ENCODE data around the gene RNU1-3.
"Not testable (repeated sequence)": the region's sequence is repeated elsewhere in the genome, so short reads cannot be mapped to it uniquely, and the experiment has no call there.

RNU1-3 gene

GRCh38 chr1:16636551-16637195 is 30.1 kb downstream of the RNU1-3 start:
- not testable (repeated sequence) for DNase-seq (ENCODE audit: low read depth)

GRCh38 chr1:16635959-16636358 is 30.8 kb downstream of the RNU1-3 start:
- DNase-seq (ENCODE audit: low read depth): not testable (repeated sequence)

- not testable (repeated sequence) for DNase-seq (ENCODE audit: low read depth)
Observed at GRCh38 chr1:16633540-16634282, 33.0 kb downstream of the RNU1-3 start.

- DNase-seq (ENCODE audit: low read depth): not testable (repeated sequence)
Observed at GRCh38 chr1:16632044-16632850, 34.5 kb downstream of the RNU1-3 start.

GRCh38 chr1:16631248-16632043 is 35.3 kb downstream of the RNU1-3 start:
- DNase-seq (ENCODE audit: low read depth): no peak

GRCh38 chr1:16630661-16631247 is 36.0 kb downstream of the RNU1-3 start:
- no peak for DNase-seq (ENCODE audit: low read depth)

- DNase-seq (ENCODE audit: low read depth): not testable (repeated sequence)
Observed at GRCh38 chr1:16629916-16630530, 36.7 kb downstream of the RNU1-3 start.

- no peak for DNase-seq (ENCODE audit: low read depth)
Observed at GRCh38 chr1:16628361-16629111, 38.2 kb downstream of the RNU1-3 start.

- not testable (repeated sequence) for DNase-seq (ENCODE audit: low read depth)
Observed at GRCh38 chr1:16626409-16626983, 40.3 kb downstream of the RNU1-3 start.

GRCh38 chr1:16625497-16626408 is 41.0 kb downstream of the RNU1-3 start:
- no peak for DNase-seq (ENCODE audit: low read depth)

- not testable (repeated sequence) for DNase-seq (ENCODE audit: low read depth)
Observed at GRCh38 chr1:16623812-16624719, 42.7 kb downstream of the RNU1-3 start.

GRCh38 chr1:16623337-16623736 is 43.4 kb downstream of the RNU1-3 start:
- not testable (repeated sequence) for DNase-seq (ENCODE audit: low read depth)

GRCh38 chr1:16621681-16622315 is 45.0 kb downstream of the RNU1-3 start:
- not testable (repeated sequence) for DNase-seq (ENCODE audit: low read depth)

- no peak for DNase-seq (ENCODE audit: low read depth)
Observed at GRCh38 chr1:16621300-16621658, 45.5 kb downstream of the RNU1-3 start.

GRCh38 chr1:16619803-16620501 is 46.8 kb downstream of the RNU1-3 start:
- DNase-seq (ENCODE audit: low read depth): not testable (repeated sequence)

GRCh38 chr1:16618719-16619118 is 48.0 kb downstream of the RNU1-3 start:
- no peak for DNase-seq (ENCODE audit: low read depth)

Data from stimulated activated CD8-positive, alpha-beta memory T cell treated with anti-CD3 and anti-CD28 coated beads, Interleukin-12 subunit alpha, Interleukin-12 subunit beta, amount 100 ng/mL, for 1 hour (primary cell).